ENCODE data around the gene CDK13.
A peak's percentile ranks its signal among the peaks of the same experiment; 100 is the strongest.
"Not testable (repeated sequence)": the region's sequence is repeated elsewhere in the genome, so short reads cannot be mapped to it uniquely, and the experiment has no call there.

The CDK13 gene

GRCh38 chr7:40105879-40106473, 155.9 kb downstream of the CDK13 start:
- no peak for DNase-seq

- DNase-seq, result no peak
Measured at GRCh38 chr7:40115936-40116335, 165.9 kb downstream of the CDK13 start.

GRCh38 chr7:40117199-40117598, 167.1 kb downstream of the CDK13 start:
- not testable (repeated sequence) for DNase-seq

- not testable (repeated sequence) for DNase-seq
Measured at GRCh38 chr7:40118201-40118600, 168.1 kb downstream of the CDK13 start.

GRCh38 chr7:40120020-40120419, 170.0 kb downstream of the CDK13 start:
- no peak for DNase-seq

GRCh38 chr7:40122100-40122939, 172.3 kb downstream of the CDK13 start:
- not testable (repeated sequence) for DNase-seq

- DNase-seq, result no peak
Measured at GRCh38 chr7:40122940-40123254, 172.8 kb downstream of the CDK13 start.

GRCh38 chr7:40133561-40134427, 183.7 kb downstream of the CDK13 start:
- DNase-seq, result no peak

- DNase-seq, result peak; percentile 77 to 79
Measured at GRCh38 chr7:40134428-40135316, 184.6 kb downstream of the CDK13 start, which contains the start of the genes MPLKIP and SUGCT. TSS of gene MPLKIP (minus strand) at chr7:40134622. CDS start at chr7:40134567, 55 bp downstream. TSS of gene SUGCT (plus strand) at chr7:40135005.

GRCh38 chr7:40135317-40135610, 185.2 kb downstream of the CDK13 start:
- no peak for DNase-seq

GRCh38 chr7:40137563-40137962, 187.5 kb downstream of the CDK13 start:
- no peak for DNase-seq

GRCh38 chr7:40138973-40139372, 188.9 kb downstream of the CDK13 start:
- DNase-seq, result no peak

GRCh38 chr7:40139891-40140290, 189.8 kb downstream of the CDK13 start:
- not testable (repeated sequence) for DNase-seq

- DNase-seq, result not testable (repeated sequence)
Measured at GRCh38 chr7:40141916-40142315, 191.9 kb downstream of the CDK13 start.

- DNase-seq, result not testable (repeated sequence)
Measured at GRCh38 chr7:40145596-40146130, 195.6 kb downstream of the CDK13 start.

GRCh38 chr7:40147371-40148246, 197.6 kb downstream of the CDK13 start:
- DNase-seq, result no peak

- not testable (repeated sequence) for DNase-seq
Measured at GRCh38 chr7:40148247-40148580, 198.2 kb downstream of the CDK13 start.

GRCh38 chr7:40148671-40149070, 198.6 kb downstream of the CDK13 start:
- DNase-seq, result no peak

All from stimulated activated CD4-positive, alpha-beta T cell treated with anti-CD3 and anti-CD28 coated beads, Interleukin-4, amount 100 ng/mL, for 4 hours (primary cell).